Upper lobe of right lung (tissue), 1 donor: ENCODE results near the gene TRHDE. TPM values are rescaled to one million over a fixed set of nuclear protein-coding genes. Genes with fewer than 3 reads are reported as not detected.
"Not testable (repeated sequence)": the region's sequence is repeated elsewhere in the genome, so short reads cannot be mapped to it uniquely, and the experiment has no call there.

Experiments used
- ATAC-seq: fragments of 200-7000 bp; cut with Tn5 transposase; one replicate; pipeline ENCODE4 v1.9.1; 2020; ENCODE audit warnings: mild to moderate bottlenecking, moderate library complexity
- DNase-seq: peaks from one replicate; pipeline ENCODE4 v3.0.0-alpha.2; 2020
- H3K27ac ChIP-seq: fragments of 200-600 bp; one replicate; pipeline ENCODE4 v1.8.0; 2022
- H3K27me3 ChIP-seq: fragments of 200-600 bp; one replicate; pipeline ENCODE4 v1.8.0; 2022; ENCODE audit warnings: mild to moderate bottlenecking
- H3K36me3 ChIP-seq: fragments of 200-600 bp; one replicate; pipeline ENCODE4 v1.8.0; 2022
- H3K4me1 ChIP-seq: fragments of 200-600 bp; one replicate; pipeline ENCODE4 v1.8.0; 2022
- H3K4me3 ChIP-seq: fragments of 200-600 bp; one replicate; pipeline ENCODE4 v1.8.0; 2022; ENCODE audit warnings: mild to moderate bottlenecking
- H3K9me3 ChIP-seq: fragments of 200-600 bp; one replicate; pipeline ENCODE4 v1.8.0; 2022
- intact Hi-C: fragments of 100-400 bp; cut with DNase I; formaldehyde crosslinking; loops from one replicate; pipeline ENCODE4 v1.11.0; 2022
- total RNA-seq: library from RNA; stranded (reverse); fragmentation: NEBNext Ultra II Directional; extraction: Animal tissue kit (Norgen Biotek cat#: 25700); gene quantifications from one replicate; pipeline ENCODE4 v1.2.1, GENCODE V29; 2021
- TF ChIP-seq, protein P1 (sequence below): fragments of 200-600 bp; IDR thresholded peaks from one replicate; pipeline ENCODE4 v1.8.0; 2022; ENCODE audit warnings: antibody characterized with exemption
- donor health status: DM: no; HTN: yes; CAD: no; lungs with severe emphysema.

The TRHDE gene
- total RNA-seq, 1 donor from 2014 or later, result 7.3 TPM

DNA sequence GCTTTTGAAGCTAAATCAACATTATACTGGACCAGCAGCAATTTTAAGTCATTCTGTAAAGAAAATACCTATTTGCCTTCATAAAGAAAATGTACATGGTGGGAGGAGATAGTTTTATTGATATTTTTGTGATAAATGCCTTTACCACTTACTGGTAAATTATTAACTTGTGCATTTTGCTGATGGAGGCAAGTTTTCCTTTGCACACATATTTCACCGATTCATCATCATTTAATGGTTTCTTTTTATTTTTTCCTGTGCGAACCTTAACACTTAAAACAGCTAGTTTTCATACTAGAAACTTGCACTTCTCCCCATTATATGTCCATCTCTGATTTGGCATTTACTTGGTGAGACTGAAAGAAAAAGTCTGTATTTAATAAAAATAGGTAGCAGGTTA is 239.3 kb downstream of the TRHDE start:
- H3K27ac ChIP-seq, result no peak overlapping the region
- ATAC-seq (no peak), DNase-seq (no peak)
- no peaks in the 10 kb centered on the region for H3K27me3 ChIP-seq
- H3K9me3 ChIP-seq, result no peaks in the 10 kb centered on the region
- TF ChIP-seq, protein P1, sequence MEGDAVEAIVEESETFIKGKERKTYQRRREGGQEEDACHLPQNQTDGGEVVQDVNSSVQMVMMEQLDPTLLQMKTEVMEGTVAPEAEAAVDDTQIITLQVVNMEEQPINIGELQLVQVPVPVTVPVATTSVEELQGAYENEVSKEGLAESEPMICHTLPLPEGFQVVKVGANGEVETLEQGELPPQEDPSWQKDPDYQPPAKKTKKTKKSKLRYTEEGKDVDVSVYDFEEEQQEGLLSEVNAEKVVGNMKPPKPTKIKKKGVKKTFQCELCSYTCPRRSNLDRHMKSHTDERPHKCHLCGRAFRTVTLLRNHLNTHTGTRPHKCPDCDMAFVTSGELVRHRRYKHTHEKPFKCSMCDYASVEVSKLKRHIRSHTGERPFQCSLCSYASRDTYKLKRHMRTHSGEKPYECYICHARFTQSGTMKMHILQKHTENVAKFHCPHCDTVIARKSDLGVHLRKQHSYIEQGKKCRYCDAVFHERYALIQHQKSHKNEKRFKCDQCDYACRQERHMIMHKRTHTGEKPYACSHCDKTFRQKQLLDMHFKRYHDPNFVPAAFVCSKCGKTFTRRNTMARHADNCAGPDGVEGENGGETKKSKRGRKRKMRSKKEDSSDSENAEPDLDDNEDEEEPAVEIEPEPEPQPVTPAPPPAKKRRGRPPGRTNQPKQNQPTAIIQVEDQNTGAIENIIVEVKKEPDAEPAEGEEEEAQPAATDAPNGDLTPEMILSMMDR, result no peak
- intact Hi-C loops, result no loop called here
- H3K36me3 ChIP-seq, result no peaks in the 10 kb centered on the region
- no peaks in the 10 kb centered on the region for H3K4me1 ChIP-seq
- H3K4me3 ChIP-seq, result no peak overlapping the region

DNA sequence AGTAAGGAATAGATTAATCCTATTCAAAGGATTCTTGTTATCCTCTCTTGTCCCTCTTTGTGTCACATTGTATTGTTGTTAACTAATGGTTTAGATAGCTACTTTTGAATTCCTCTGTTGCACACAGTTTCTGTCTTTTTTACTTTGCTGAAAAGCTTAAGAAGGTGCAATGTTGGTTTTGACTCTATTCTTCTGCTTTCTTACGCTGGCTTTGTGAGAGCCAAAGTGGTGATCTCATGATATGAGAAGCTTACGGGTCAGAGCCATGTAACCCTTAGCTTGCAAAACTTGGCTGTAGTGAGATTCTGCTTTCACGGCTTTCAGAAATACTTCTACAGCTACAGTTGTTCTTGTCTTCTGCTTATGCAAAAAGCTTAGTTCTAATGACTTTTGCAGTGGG is 239.7 kb downstream of the TRHDE start:
- ATAC-seq (no peak), DNase-seq (no peak)
- H3K27me3 ChIP-seq, result no peaks in the 10 kb centered on the region
- no peak overlapping the region for H3K27ac ChIP-seq
- TF ChIP-seq, protein P1, result no peak
- no peaks in the 10 kb centered on the region for H3K9me3 ChIP-seq
- no peaks in the 10 kb centered on the region for H3K36me3 ChIP-seq
- H3K4me1 ChIP-seq, result no peaks in the 10 kb centered on the region
- intact Hi-C loops, result no loop called here
- H3K4me3 ChIP-seq, result no peak overlapping the region

DNA sequence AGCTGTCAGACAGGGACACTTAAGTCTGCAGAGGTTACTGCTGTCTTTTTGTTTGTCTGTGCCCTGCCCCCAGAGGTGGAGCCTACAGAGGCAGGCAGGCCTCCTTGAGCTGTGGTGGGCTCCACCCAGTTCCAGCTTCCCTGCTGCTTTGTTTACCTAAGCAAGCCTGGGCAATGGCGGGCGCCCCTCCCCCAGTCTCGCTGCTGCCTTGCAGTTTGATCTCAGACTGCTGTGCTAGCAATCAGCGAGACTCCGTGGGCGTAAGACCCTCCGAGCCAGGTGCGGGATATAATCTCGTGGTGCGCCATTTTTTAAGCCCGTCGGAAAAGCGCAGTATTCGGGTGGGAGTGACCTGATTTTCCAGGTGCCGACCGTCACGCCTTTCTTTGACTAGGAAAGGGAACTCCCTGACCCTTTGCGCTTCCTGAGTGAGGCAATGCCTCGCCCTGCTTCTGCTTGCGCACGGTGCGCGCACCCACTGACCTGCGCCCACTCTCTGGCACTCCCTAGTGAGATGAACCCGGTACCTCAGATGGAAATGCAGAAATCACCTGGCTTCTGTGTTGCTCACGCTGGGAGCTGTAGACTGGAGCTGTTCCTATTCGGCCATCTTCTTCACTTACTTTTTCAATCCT is 248.0 kb downstream of the TRHDE start:
- H3K36me3 ChIP-seq, H3K4me3 ChIP-seq, ATAC-seq, DNase-seq, intact Hi-C loops, H3K27me3 ChIP-seq, H3K9me3 ChIP-seq, H3K4me1 ChIP-seq, H3K27ac ChIP-seq: not testable (repeated sequence)

DNA sequence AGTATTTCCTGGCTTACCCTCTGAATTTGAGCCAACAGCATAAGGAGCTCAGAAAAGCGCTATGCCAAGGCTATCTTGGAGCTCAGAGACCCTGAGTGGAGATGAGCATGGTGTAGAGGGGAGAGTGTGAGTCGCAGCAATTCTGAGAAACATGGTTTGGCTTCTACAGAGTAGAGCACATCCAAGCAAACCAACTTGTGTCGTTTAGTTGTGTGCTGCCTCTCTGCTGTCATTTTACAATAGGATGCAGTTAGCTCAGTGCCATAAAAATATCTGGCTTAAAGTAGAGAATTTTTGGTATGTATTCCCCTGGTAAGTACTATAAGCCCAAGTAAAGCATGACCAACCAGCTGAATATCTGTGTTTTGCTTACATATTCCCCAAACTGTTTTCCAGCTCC is 249.2 kb downstream of the TRHDE start:
- Histone ChIP-seq H3K27ac (no peak overlapping the region), H3K4me1 (no peaks in the 10 kb centered on the region), H3K27me3 (no peaks in the 10 kb centered on the region), H3K9me3 (no peaks in the 10 kb centered on the region), H3K36me3 (no peaks in the 10 kb centered on the region), H3K4me3 (no peak overlapping the region)
- TF ChIP-seq, protein P1, result no peak
- no peak for ATAC-seq
- no peak for DNase-seq
- intact Hi-C loops, result no loop called here

DNA sequence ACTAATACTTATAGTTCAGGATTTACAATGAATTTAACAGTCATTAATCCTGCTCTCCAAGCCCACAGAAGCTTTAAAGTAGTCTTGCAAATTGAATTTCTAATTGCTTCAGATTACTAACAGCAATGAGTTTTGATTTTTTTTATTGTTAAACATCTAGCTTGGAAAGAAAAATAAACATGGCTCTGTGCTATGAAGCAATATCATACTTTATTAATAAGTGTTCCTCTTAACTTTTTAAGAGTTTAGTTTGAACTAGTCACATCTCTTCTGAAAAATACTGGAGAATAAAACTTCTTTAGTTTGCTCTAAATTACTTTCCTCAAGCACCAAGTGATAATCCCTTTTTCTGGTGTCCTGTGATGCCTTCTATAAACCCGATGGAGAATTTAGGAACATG is 250.2 kb downstream of the TRHDE start:
- Histone ChIP-seq H3K27me3 (no peaks in the 10 kb centered on the region), H3K4me1 (no peaks in the 10 kb centered on the region), H3K4me3 (no peak overlapping the region), H3K27ac (no peak overlapping the region), H3K9me3 (no peaks in the 10 kb centered on the region), H3K36me3 (no peaks in the 10 kb centered on the region)
- TF ChIP-seq, protein P1, result no peak
- intact Hi-C loops, result no loop called here
- no peak for DNase-seq
- no peak for ATAC-seq

DNA sequence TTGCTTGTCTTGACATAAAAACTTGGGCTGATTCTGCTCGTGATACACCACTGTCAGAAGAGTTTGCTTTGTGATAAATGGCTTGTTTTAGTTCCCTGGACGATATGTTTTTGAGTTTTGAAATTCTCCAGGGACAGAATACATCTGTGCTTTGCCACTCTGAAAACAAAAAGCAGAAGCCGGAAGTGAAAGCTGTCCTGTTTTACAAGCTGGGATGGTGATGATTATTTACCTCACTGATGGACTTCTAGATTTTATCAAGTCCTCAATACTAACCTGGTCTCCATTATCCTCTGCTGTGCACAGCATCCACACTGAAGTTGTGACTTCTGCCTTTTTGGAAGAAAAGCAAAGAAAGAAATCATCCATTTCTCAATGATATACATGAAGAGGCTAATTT is 251.6 kb downstream of the TRHDE start:
- Histone ChIP-seq H3K27ac (no peak overlapping the region), H3K36me3 (no peaks in the 10 kb centered on the region), H3K27me3 (no peaks in the 10 kb centered on the region), H3K9me3 (no peaks in the 10 kb centered on the region), H3K4me3 (no peak overlapping the region), H3K4me1 (no peaks in the 10 kb centered on the region)
- ATAC-seq (no peak), DNase-seq (no peak)
- intact Hi-C loops, result no loop called here
- TF ChIP-seq, protein P1, result no peak
